H9 (cell line): Measurements from ENCODE around the gene GIMAP4. TPM values are rescaled to one million over a fixed set of nuclear protein-coding genes. Genes with fewer than 3 reads are reported as not detected.

ENCODE experiments used
- DNase-seq: peaks from one replicate; pipeline ENCODE4 v3.0.0-alpha.2; 2017
- H2AFZ ChIP-seq: one replicate; pipeline ENCODE4 v1.6.1; 2013; ENCODE audit warnings: mild to moderate bottlenecking, low read length, control low read depth, moderate library complexity
- H2AK5ac ChIP-seq: 2 replicates; pipeline ENCODE4 v1.6.1; 2013; ENCODE audit warnings: low read length, control low read depth, mixed read lengths; ENCODE audit not compliant: insufficient read length
- H2BK120ac ChIP-seq: one replicate; pipeline ENCODE4 v1.6.1; 2013; ENCODE audit warnings: low read depth, mild to moderate bottlenecking, low read length, control low read depth, inconsistent platforms; ENCODE audit not compliant: poor library complexity, severe bottlenecking
- H2BK12ac ChIP-seq: 2 replicates; pipeline ENCODE4 v1.6.1; 2013; ENCODE audit warnings: low read length, control low read depth, mixed read lengths, low read depth; ENCODE audit not compliant: insufficient read length
- H2BK15ac ChIP-seq: 2 replicates; pipeline ENCODE4 v1.6.1; 2013; ENCODE audit warnings: low read depth, low read length, control low read depth
- H2BK20ac ChIP-seq: one replicate; pipeline ENCODE4 v1.6.1; 2013; ENCODE audit warnings: low read depth, mild to moderate bottlenecking, low read length, control low read depth, inconsistent platforms; ENCODE audit not compliant: poor library complexity, severe bottlenecking
- H2BK5ac ChIP-seq: 2 replicates; pipeline ENCODE4 v1.6.1; 2013; ENCODE audit warnings: low read length, control low read depth, mixed read lengths; ENCODE audit not compliant: insufficient read length
- H3K14ac ChIP-seq: 2 replicates; pipeline ENCODE4 v1.6.1; 2013; ENCODE audit warnings: low read length, control low read depth; ENCODE audit not compliant: insufficient read depth
- H3K18ac ChIP-seq: 2 replicates; pipeline ENCODE4 v1.6.1; 2013; ENCODE audit warnings: low read depth, mild to moderate bottlenecking, mixed read lengths, low read length, control low read depth; ENCODE audit not compliant: insufficient read length
- H3K23ac ChIP-seq: 2 replicates; pipeline ENCODE4 v1.6.1; 2013; ENCODE audit warnings: low read length, control low read depth, mixed read lengths, low read depth; ENCODE audit not compliant: insufficient read length
- H3K23me2 ChIP-seq: 2 replicates; pipeline ENCODE4 v1.6.1; 2013; ENCODE audit warnings: low read depth, mild to moderate bottlenecking, mixed read lengths, low read length, control low read depth; ENCODE audit not compliant: insufficient read length, poor library complexity, severe bottlenecking
- H3K27ac ChIP-seq: 2 replicates; pipeline ENCODE4 v1.5.1; 2013; ENCODE audit warnings: low read length, control low read depth, mixed read lengths, low read depth; ENCODE audit not compliant: insufficient read length
- H3K27me3 ChIP-seq: 2 replicates; pipeline ENCODE4 v1.6.1; 2013; ENCODE audit warnings: low read length, control low read depth, inconsistent platforms; ENCODE audit not compliant: insufficient read depth
- H3K4ac ChIP-seq: 2 replicates; pipeline ENCODE4 v1.6.1; 2013; ENCODE audit warnings: low read depth, mild to moderate bottlenecking, control low read depth, inconsistent platforms, low read length, moderate library complexity
- H3K4me1 ChIP-seq: 2 replicates; pipeline ENCODE4 v1.6.1; 2013; ENCODE audit warnings: low read length, control low read depth, inconsistent platforms; ENCODE audit not compliant: insufficient read depth
- H3K4me2 ChIP-seq: 2 replicates; pipeline ENCODE4 v1.6.1; 2013; ENCODE audit warnings: low read length, control low read depth, mixed read lengths; ENCODE audit not compliant: insufficient read length, insufficient read depth
- H3K56ac ChIP-seq: 2 replicates; pipeline ENCODE4 v1.6.1; 2013; ENCODE audit warnings: low read depth, mild to moderate bottlenecking, mixed read lengths, low read length, control low read depth; ENCODE audit not compliant: insufficient read length
- H3K79me1 ChIP-seq: 2 replicates; pipeline ENCODE4 v1.6.1; 2013; ENCODE audit warnings: low read depth, mild to moderate bottlenecking, moderate library complexity, low read length, control low read depth, inconsistent platforms; ENCODE audit not compliant: insufficient read depth, poor library complexity, severe bottlenecking
- H3K79me2 ChIP-seq: 2 replicates; pipeline ENCODE4 v1.6.1; 2013; ENCODE audit warnings: low read length, control low read depth, inconsistent platforms; ENCODE audit not compliant: insufficient read depth
- H3K9ac ChIP-seq: 2 replicates; pipeline ENCODE4 v1.6.1; 2013; ENCODE audit warnings: low read length, control low read depth, mixed read lengths; ENCODE audit not compliant: insufficient read length; ENCODE audit errors: extremely low read depth
- H3K9me3 ChIP-seq: one replicate; pipeline ENCODE4 v1.6.1; 2013; ENCODE audit warnings: low read depth, low read length, inconsistent platforms; ENCODE audit not compliant: control insufficient read depth
- H3T11ph ChIP-seq: one replicate; pipeline ENCODE4 v1.6.1; 2013; ENCODE audit warnings: mild to moderate bottlenecking, low read length, control low read depth, inconsistent platforms
- H4K20me1 ChIP-seq: one replicate; pipeline ENCODE4 v1.6.1; 2013; ENCODE audit not compliant: control insufficient read depth, insufficient read length, insufficient read depth
- H4K5ac ChIP-seq: 2 replicates; pipeline ENCODE4 v1.6.1; 2013; ENCODE audit warnings: low read depth, mild to moderate bottlenecking, mixed read lengths, low read length, control low read depth; ENCODE audit not compliant: insufficient read length
- H4K8ac ChIP-seq: replicated peaks from 2 replicates; pipeline ENCODE4 v1.6.1; 2013; ENCODE audit warnings: low read length, control low read depth, mixed read lengths, low read depth; ENCODE audit not compliant: insufficient read length
- H4K91ac ChIP-seq: 2 replicates; pipeline ENCODE4 v1.6.1; 2013; ENCODE audit warnings: low read depth, mild to moderate bottlenecking, moderate library complexity, mixed read lengths, low read length, control low read depth; ENCODE audit not compliant: insufficient read length
- H3K27ac Mint-ChIP-seq, 3 experiments: 2 replicates in 2 of 3; 3 replicates in 1 of 3; pipeline ENCODE4 v1.8.0; 2020 to 2021; ENCODE audit warnings: mixed read lengths in 3 of 3, mild to moderate bottlenecking in 1 of 3, moderate library complexity in 1 of 3
- H3K27me3 Mint-ChIP-seq: 2 replicates; pipeline ENCODE4 v1.8.0; 2021; ENCODE audit warnings: low read depth, mild to moderate bottlenecking, moderate library complexity, mixed read lengths
- H3K36me3 Mint-ChIP-seq, 3 experiments: 2 replicates in 2 of 3; 3 replicates in 1 of 3; pipeline ENCODE4 v1.8.0; 2020 to 2021; ENCODE audit warnings: low read depth in 3 of 3, mixed read lengths in 3 of 3; ENCODE audit not compliant: insufficient read depth in 1 of 3
- H3K4me1 Mint-ChIP-seq, 2 experiments: 2 replicates each; pipeline ENCODE4 v1.8.0; 2020; ENCODE audit warnings: mixed read lengths in 2 of 2
- H3K4me3 Mint-ChIP-seq, 2 experiments: 2 replicates in 1 of 2; 3 replicates in 1 of 2; pipeline ENCODE4 v1.8.0; 2020 to 2021; ENCODE audit warnings: mild to moderate bottlenecking in 2 of 2, mixed read lengths in 2 of 2, moderate library complexity in 1 of 2
- H3K9me3 Mint-ChIP-seq, 2 experiments: 2 replicates in 1 of 2; 3 replicates in 1 of 2; pipeline ENCODE4 v1.8.0; 2020; ENCODE audit warnings: mild to moderate bottlenecking in 2 of 2, mixed read lengths in 2 of 2, moderate library complexity in 1 of 2
- WGBS: extraction: QIAGEN DNeasy Blood & Tissue Kit; methylation state at CpG from one replicate; pipeline ENCODE4 v1.1.7; 2013; ENCODE audit warnings: missing lambda C conversion rate, low lambda C conversion rate, mixed read lengths; ENCODE audit not compliant: insufficient read length; ENCODE audit errors: extremely low coverage; 5-methylcytosine and 5-hydroxymethylcytosine counted together
- total RNA-seq: library from RNA; stranded (reverse); gene quantifications from 2 replicates; pipeline ENCODE4 v1.2.1, GENCODE V29; 2021
- TF ChIP-seq, protein P1 (sequence below): fragments of 200-600 bp; sonication (generic); conservative IDR thresholded peaks from 3 replicates; pipeline ENCODE4 v1.8.0; 2021; ENCODE audit warnings: antibody characterized with exemption, mild to moderate bottlenecking

The GIMAP4 gene
- total RNA-seq, 1 experiment from 2014 or later = not detected

GRCh38 chr7:150594805-150595204 is 27.6 kb downstream of the GIMAP4 start:
- WGBS = no CpG with 5 or more reads among the region's 2 CpGs
- TF ChIP-seq, protein P1, sequence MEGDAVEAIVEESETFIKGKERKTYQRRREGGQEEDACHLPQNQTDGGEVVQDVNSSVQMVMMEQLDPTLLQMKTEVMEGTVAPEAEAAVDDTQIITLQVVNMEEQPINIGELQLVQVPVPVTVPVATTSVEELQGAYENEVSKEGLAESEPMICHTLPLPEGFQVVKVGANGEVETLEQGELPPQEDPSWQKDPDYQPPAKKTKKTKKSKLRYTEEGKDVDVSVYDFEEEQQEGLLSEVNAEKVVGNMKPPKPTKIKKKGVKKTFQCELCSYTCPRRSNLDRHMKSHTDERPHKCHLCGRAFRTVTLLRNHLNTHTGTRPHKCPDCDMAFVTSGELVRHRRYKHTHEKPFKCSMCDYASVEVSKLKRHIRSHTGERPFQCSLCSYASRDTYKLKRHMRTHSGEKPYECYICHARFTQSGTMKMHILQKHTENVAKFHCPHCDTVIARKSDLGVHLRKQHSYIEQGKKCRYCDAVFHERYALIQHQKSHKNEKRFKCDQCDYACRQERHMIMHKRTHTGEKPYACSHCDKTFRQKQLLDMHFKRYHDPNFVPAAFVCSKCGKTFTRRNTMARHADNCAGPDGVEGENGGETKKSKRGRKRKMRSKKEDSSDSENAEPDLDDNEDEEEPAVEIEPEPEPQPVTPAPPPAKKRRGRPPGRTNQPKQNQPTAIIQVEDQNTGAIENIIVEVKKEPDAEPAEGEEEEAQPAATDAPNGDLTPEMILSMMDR = no peak
- Histone ChIP-seq H2AFZ (no peak overlapping the region), H3T11ph (no peak overlapping the region), H3K18ac (no peak overlapping the region), H3K9ac (no peak overlapping the region), H2BK5ac (no peak overlapping the region), H3K79me1 (no peaks in the 10 kb centered on the region), H4K91ac (no peak overlapping the region), H4K5ac (no peak overlapping the region), H3K4me2 (no peak overlapping the region), H2BK12ac (no peak overlapping the region), H3K14ac (no peak overlapping the region), H2AK5ac (no peak overlapping the region), H4K20me1 (no peaks in the 10 kb centered on the region), H2BK15ac (no peak overlapping the region), H4K8ac (no peak overlapping the region), H3K79me2 (no peaks in the 10 kb centered on the region), H2BK20ac (no peak overlapping the region), H3K4me1 (no peaks in the 10 kb centered on the region), H3K27me3 (no peaks in the 10 kb centered on the region), H3K23ac (no peak overlapping the region), H3K23me2 (no peaks in the 10 kb centered on the region), H2BK120ac (no peak overlapping the region), H3K27ac (no peak overlapping the region), H3K4ac (no peak overlapping the region), H3K9me3 (peaks cover 6% of the 10 kb centered on the region), H3K56ac (no peak overlapping the region)
- Mint-ChIP-seq H3K36me3 (peaks cover 5 to 15% (median 14%) of the 10 kb centered on the region in 3 experiments; a peak in 6 of 7 replicates), H3K27ac (peak overlapping the region in 1 of 3 experiments; percentile 70; a peak in 1 of 7 replicates), H3K9me3 (peaks cover 72 to 77% of the 10 kb centered on the region in 2 experiments), H3K27me3 (peaks cover 34% of the 10 kb centered on the region), H3K4me3 (no peak overlapping the region), H3K4me1 (no peaks in the 10 kb centered on the region)
- no peak for DNase-seq
